ENCODE data around the gene LIPM. TPM values are rescaled to one million over a fixed set of nuclear protein-coding genes. Genes with fewer than 3 reads are reported as not detected.

The LIPM gene
- polyA plus RNA-seq, 6 donors from 2014 or later = not detected

- Mint-ChIP-seq H3K9me3 (no peaks in the 10 kb centered on the region), H3K4me3 (no peak overlapping the region), H3K4me1 (no peaks in the 10 kb centered on the region), H3K36me3 (no peaks in the 10 kb centered on the region), H3K27ac (no peak overlapping the region), H3K27me3 (no peaks in the 10 kb centered on the region)
- DNase-seq (no peak), ATAC-seq (ENCODE audit: low read depth in 2 of 2) (no peak)
These were observed 16.3 kb upstream of the LIPM start for GRCh38 chr10:88786032-88786770.

- no peak overlapping the region for H3K4me3 Mint-ChIP-seq
- no peak overlapping the region for H3K27ac Mint-ChIP-seq
- ATAC-seq (ENCODE audit: low read depth in 2 of 2) (no peak), DNase-seq (no peak)
- no peaks in the 10 kb centered on the region for H3K36me3 Mint-ChIP-seq
- no peaks in the 10 kb centered on the region for H3K4me1 Mint-ChIP-seq
- no peaks in the 10 kb centered on the region for H3K27me3 Mint-ChIP-seq
- H3K9me3 Mint-ChIP-seq = no peaks in the 10 kb centered on the region
These were observed 15.1 kb upstream of the LIPM start for GRCh38 chr10:88787463-88787862.

- Mint-ChIP-seq H3K27ac (no peak overlapping the region), H3K4me1 (no peaks in the 10 kb centered on the region), H3K4me3 (no peak overlapping the region), H3K36me3 (no peaks in the 10 kb centered on the region), H3K27me3 (no peaks in the 10 kb centered on the region), H3K9me3 (no peaks in the 10 kb centered on the region)
- no peak for ATAC-seq (ENCODE audit: low read depth in 2 of 2)
- DNase-seq = no peak
These were observed 13.6 kb upstream of the LIPM start for GRCh38 chr10:88788924-88789323.

GRCh38 chr10:88791924-88792323 lies 10.6 kb upstream of the LIPM start:
- Mint-ChIP-seq H3K36me3 (no peaks in the 10 kb centered on the region), H3K4me3 (no peak overlapping the region), H3K9me3 (no peaks in the 10 kb centered on the region), H3K27ac (no peak overlapping the region), H3K4me1 (no peaks in the 10 kb centered on the region), H3K27me3 (peaks cover 0 to 8% (median 5%) of the 10 kb centered on the region in 3 donors)
- peak in 1 of 2 donors; percentile 30 for ATAC-seq (ENCODE audit: low read depth in 2 of 2)
- DNase-seq = no peak

GRCh38 chr10:88792661-88793060 lies 9.9 kb upstream of the LIPM start:
- ATAC-seq (ENCODE audit: low read depth in 2 of 2) = no peak
- H3K4me1 Mint-ChIP-seq = no peaks in the 10 kb centered on the region
- no peaks in the 10 kb centered on the region for H3K36me3 Mint-ChIP-seq
- no peak for DNase-seq
- H3K27ac Mint-ChIP-seq = no peak overlapping the region
- no peaks in the 10 kb centered on the region for H3K9me3 Mint-ChIP-seq
- H3K27me3 Mint-ChIP-seq = peaks cover 0 to 8% (median 5%) of the 10 kb centered on the region in 3 donors
- no peak overlapping the region for H3K4me3 Mint-ChIP-seq

GRCh38 chr10:88793712-88794299 lies 8.7 kb upstream of the LIPM start:
- H3K4me1 Mint-ChIP-seq = no peaks in the 10 kb centered on the region
- ATAC-seq (ENCODE audit: low read depth in 2 of 2) (no peak), DNase-seq (no peak)
- H3K4me3 Mint-ChIP-seq = no peak overlapping the region
- H3K27me3 Mint-ChIP-seq = peaks cover 0 to 8% (median 5%) of the 10 kb centered on the region in 3 donors
- no peak overlapping the region for H3K27ac Mint-ChIP-seq
- H3K9me3 Mint-ChIP-seq = no peaks in the 10 kb centered on the region
- no peaks in the 10 kb centered on the region for H3K36me3 Mint-ChIP-seq

GRCh38 chr10:88794731-88795130 lies 7.8 kb upstream of the LIPM start:
- no peak for DNase-seq

GRCh38 chr10:88800152-88801125 lies 2.1 kb upstream of the LIPM start:
- ATAC-seq (ENCODE audit: low read depth in 2 of 2) (no peak), DNase-seq (no peak)
- no peaks in the 10 kb centered on the region for H3K36me3 Mint-ChIP-seq
- peaks cover 0 to 2% (median 0%) of the 10 kb centered on the region in 7 donors for H3K9me3 Mint-ChIP-seq
- H3K27ac Mint-ChIP-seq = no peak overlapping the region
- no peak overlapping the region for H3K4me3 Mint-ChIP-seq
- peaks cover 0 to 8% (median 5%) of the 10 kb centered on the region in 3 donors for H3K27me3 Mint-ChIP-seq
- H3K4me1 Mint-ChIP-seq = no peaks in the 10 kb centered on the region

More at GRCh38 chr10:88794731-88795130, 7.8 kb upstream of the LIPM start:
- Mint-ChIP-seq H3K36me3 (no peaks in the 10 kb centered on the region), H3K4me1 (no peaks in the 10 kb centered on the region), H3K4me3 (no peak overlapping the region), H3K9me3 (no peaks in the 10 kb centered on the region), H3K27ac (no peak overlapping the region), H3K27me3 (peaks cover 0 to 8% (median 5%) of the 10 kb centered on the region in 3 donors)
- no peak for ATAC-seq (ENCODE audit: low read depth in 2 of 2)

- no peak for DNase-seq
- Mint-ChIP-seq H3K27me3 (no peaks in the 10 kb centered on the region), H3K9me3 (peaks cover 0 to 2% (median 0%) of the 10 kb centered on the region in 7 donors), H3K36me3 (no peaks in the 10 kb centered on the region), H3K4me1 (no peaks in the 10 kb centered on the region), H3K4me3 (no peak overlapping the region), H3K27ac (no peak overlapping the region)
- no peak for ATAC-seq (ENCODE audit: low read depth in 2 of 2)
These were observed 1.1 kb downstream of the LIPM start for GRCh38 chr10:88803641-88804040.

- Mint-ChIP-seq H3K36me3 (no peaks in the 10 kb centered on the region), H3K27ac (no peak overlapping the region), H3K4me3 (no peak overlapping the region), H3K27me3 (no peaks in the 10 kb centered on the region), H3K9me3 (peaks cover 0 to 2% (median 0%) of the 10 kb centered on the region in 7 donors), H3K4me1 (no peaks in the 10 kb centered on the region)
- ATAC-seq (ENCODE audit: low read depth in 2 of 2) (no peak), DNase-seq (no peak)
These were observed 1.7 kb downstream of the LIPM start for GRCh38 chr10:88804083-88804812.

GRCh38 chr10:88805361-88805760 lies 2.8 kb downstream of the LIPM start:
- Mint-ChIP-seq H3K9me3 (peaks cover 0 to 2% (median 0%) of the 10 kb centered on the region in 7 donors), H3K36me3 (no peaks in the 10 kb centered on the region), H3K4me1 (no peaks in the 10 kb centered on the region), H3K27ac (no peak overlapping the region), H3K4me3 (no peak overlapping the region), H3K27me3 (no peaks in the 10 kb centered on the region)
- no peak for DNase-seq
- ATAC-seq (ENCODE audit: low read depth in 2 of 2) = no peak

- no peak overlapping the region for H3K27ac Mint-ChIP-seq
- ATAC-seq (ENCODE audit: low read depth in 2 of 2) = no peak
- H3K4me1 Mint-ChIP-seq = no peaks in the 10 kb centered on the region
- H3K36me3 Mint-ChIP-seq = no peaks in the 10 kb centered on the region
- peaks cover 0 to 2% (median 0%) of the 10 kb centered on the region in 7 donors for H3K9me3 Mint-ChIP-seq
- H3K27me3 Mint-ChIP-seq = no peaks in the 10 kb centered on the region
- no peak overlapping the region for H3K4me3 Mint-ChIP-seq
- no peak for DNase-seq
These were observed 3.4 kb downstream of the LIPM start for GRCh38 chr10:88805924-88806323.

GRCh38 chr10:88809621-88810020 lies 7.1 kb downstream of the LIPM start:
- no peaks in the 10 kb centered on the region for H3K9me3 Mint-ChIP-seq
- no peak overlapping the region for H3K27ac Mint-ChIP-seq
- no peaks in the 10 kb centered on the region for H3K27me3 Mint-ChIP-seq
- H3K36me3 Mint-ChIP-seq = no peaks in the 10 kb centered on the region
- H3K4me3 Mint-ChIP-seq = no peak overlapping the region
- no peaks in the 10 kb centered on the region for H3K4me1 Mint-ChIP-seq
- DNase-seq (no peak), ATAC-seq (ENCODE audit: low read depth in 2 of 2) (no peak)
